DND-41 (cell line): ENCODE results near the gene SLC35E3.

Source experiments
- CTCF ChIP-seq: IDR thresholded peaks from 2 replicates; pipeline ENCODE4 v1.5.1; 2012; ENCODE audit warnings: borderline replicate concordance, low read length, moderate library complexity, mild to moderate bottlenecking; ENCODE audit not compliant: poor library complexity, severe bottlenecking; ENCODE audit errors: extremely low read depth
- EZH2 ChIP-seq: IDR thresholded peaks from 3 replicates; pipeline ENCODE4 v1.6.1; 2012; ENCODE audit warnings: borderline replicate concordance, low read depth, mild to moderate bottlenecking, moderate library complexity, low read length, inconsistent platforms; ENCODE audit not compliant: severe bottlenecking

GRCh38 chr12:68804657-68805591 is 58.9 kb downstream of the SLC35E3 start:
- TF ChIP-seq CTCF = no peak
- no peak for TF ChIP-seq EZH2
